Testis (tissue), 2 donors: Measurements from ENCODE around the gene PIGM.

ENCODE experiments used
- POLR2A ChIP-seq: fragments of 450-650 bp; IDR thresholded peaks from one replicate; pipeline ENCODE4 v1.6.1; 2017; ENCODE audit warnings: antibody characterized with exemption, mild to moderate bottlenecking, moderate library complexity
- TF ChIP-seq, protein P1 (sequence below), 3 experiments: fragments of 450-650 bp in 2 of 3; fragments of 200-600 bp in 1 of 3; sonication (generic) in 1 of 3; IDR thresholded peaks; one replicate each; pipeline ENCODE4 v1.5.1; 2016 to 2019; ENCODE audit warnings: antibody characterized with exemption in 3 of 3, mild to moderate bottlenecking in 2 of 3, moderate library complexity in 1 of 3

- TF ChIP-seq POLR2A, result no peak
- TF ChIP-seq, protein P1, sequence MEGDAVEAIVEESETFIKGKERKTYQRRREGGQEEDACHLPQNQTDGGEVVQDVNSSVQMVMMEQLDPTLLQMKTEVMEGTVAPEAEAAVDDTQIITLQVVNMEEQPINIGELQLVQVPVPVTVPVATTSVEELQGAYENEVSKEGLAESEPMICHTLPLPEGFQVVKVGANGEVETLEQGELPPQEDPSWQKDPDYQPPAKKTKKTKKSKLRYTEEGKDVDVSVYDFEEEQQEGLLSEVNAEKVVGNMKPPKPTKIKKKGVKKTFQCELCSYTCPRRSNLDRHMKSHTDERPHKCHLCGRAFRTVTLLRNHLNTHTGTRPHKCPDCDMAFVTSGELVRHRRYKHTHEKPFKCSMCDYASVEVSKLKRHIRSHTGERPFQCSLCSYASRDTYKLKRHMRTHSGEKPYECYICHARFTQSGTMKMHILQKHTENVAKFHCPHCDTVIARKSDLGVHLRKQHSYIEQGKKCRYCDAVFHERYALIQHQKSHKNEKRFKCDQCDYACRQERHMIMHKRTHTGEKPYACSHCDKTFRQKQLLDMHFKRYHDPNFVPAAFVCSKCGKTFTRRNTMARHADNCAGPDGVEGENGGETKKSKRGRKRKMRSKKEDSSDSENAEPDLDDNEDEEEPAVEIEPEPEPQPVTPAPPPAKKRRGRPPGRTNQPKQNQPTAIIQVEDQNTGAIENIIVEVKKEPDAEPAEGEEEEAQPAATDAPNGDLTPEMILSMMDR (IDR thresholded peaks at IDR 0.05), result no peak
Measured at GRCh38 chr1:160045653-160046052, 13.9 kb upstream of the PIGM start.
